ENCODE data around the gene NIPA2. TPM values are rescaled to one million over a fixed set of nuclear protein-coding genes. Genes with fewer than 3 reads are reported as not detected.

NIPA2 gene
- total and polyA plus RNA-seq, 2 of the 8 experiments (the other 6 are each of a cell fraction or from before 2014, with no cell fraction given) = 38.5 to 81.7 TPM

GRCh38 chr15:22891426-22892210 is 53.2 kb downstream of the NIPA2 start:
- H2BK120ac ChIP-seq (replicated peaks; ENCODE audit: low read depth, low read length) = no peak overlapping the region
- no peak overlapping the region for H2BK5ac ChIP-seq (ENCODE audit: low read depth, low read length)
- H4K91ac ChIP-seq (replicated peaks; ENCODE audit: insufficient read length, low read length) = no peak overlapping the region
- CTCF ChIA-PET (ENCODE audit: partially characterized antibody) = no interaction called here
- WGBS, 2 experiments (ENCODE audit: extremely low coverage in 1 of 2, insufficient coverage in 1 of 2, insufficient read length in 1 of 2, insufficient replicate concordance in 2 of 2, low coverage in 1 of 2, low lambda C conversion rate in 2 of 2, missing lambda C conversion rate in 1 of 2) = 85% methylated on average over 32 of the region's 33 CpGs; no CpG with 5 or more reads in 1 of the 2 experiments
- POLR2A ChIA-PET (ENCODE audit: partially characterized antibody) = no interaction called here
- H3K27ac ChIP-seq (ENCODE audit: low read depth, low read length) = no peak overlapping the region
- H3K4me3 ChIP-seq (ENCODE audit: extremely low read depth in 1 of 4, insufficient read depth in 2 of 4, low read depth in 3 of 4, low read length in 4 of 4) = no peak overlapping the region
- peaks cover 0 to 3% of the 10 kb centered on the region in 2 experiments for H4K20me1 ChIP-seq (replicated peaks in 1 of 2; ENCODE audit: control insufficient read depth in 1 of 2, insufficient read depth in 2 of 2, low read length in 2 of 2)
- no peak overlapping the region for H4K8ac ChIP-seq (ENCODE audit: extremely low read depth, insufficient read depth, low read length)
- H3K14ac ChIP-seq (ENCODE audit: insufficient read length) = no peak overlapping the region
- no peaks in the 10 kb centered on the region for H3K79me2 ChIP-seq (ENCODE audit: control insufficient read depth in 1 of 2, insufficient read depth in 2 of 2, low read length in 2 of 2)
- no peak overlapping the region for H3K23ac ChIP-seq (ENCODE audit: insufficient read length)
- peaks cover 0 to 2% (median under 1%) of the 10 kb centered on the region in 4 experiments; a peak in 3 of 8 replicates for H3K36me3 ChIP-seq (ENCODE audit: control insufficient read depth in 2 of 4, insufficient read depth in 4 of 4, low read length in 3 of 4)
- H3K56ac ChIP-seq (replicated peaks; ENCODE audit: insufficient read length, low read depth, low read length) = no peak overlapping the region
- H3K27me3 ChIP-seq (replicated peaks in 1 of 4; ENCODE audit: control insufficient read depth in 3 of 4, extremely low read depth in 1 of 4, insufficient read depth in 3 of 4, low read length in 3 of 4) = no peaks in the 10 kb centered on the region
- no peak overlapping the region for H2BK15ac ChIP-seq (ENCODE audit: low read length)
- no peak overlapping the region for H3K4me2 ChIP-seq (ENCODE audit: insufficient read depth in 1 of 2, low read depth in 2 of 2, low read length in 2 of 2)
- H2AK5ac ChIP-seq (ENCODE audit: low read depth, low read length) = no peak overlapping the region
- no peak overlapping the region for H2AFZ ChIP-seq (ENCODE audit: low read length)
- no peaks in the 10 kb centered on the region for H3K23me2 ChIP-seq (ENCODE audit: low read depth, low read length)
- no peaks in the 10 kb centered on the region for H3K9me3 ChIP-seq (ENCODE audit: insufficient read depth in 2 of 2, low read depth in 1 of 2, low read length in 1 of 2)
- no peak overlapping the region for H3K18ac ChIP-seq (ENCODE audit: extremely low read depth, low read length)
- no peak overlapping the region for H4K5ac ChIP-seq (ENCODE audit: insufficient read length, low read depth, low read length)
- DNase-seq (ENCODE audit: low read depth in 1 of 2, low spot score in 2 of 2) (no peak), FAIRE-seq (no peak)
- H3K9ac ChIP-seq (replicated peaks in 1 of 4; ENCODE audit: extremely low read depth in 1 of 4, low read depth in 3 of 4, low read length in 3 of 4) = no peak overlapping the region
- no peak overlapping the region for H3K4ac ChIP-seq (replicated peaks; ENCODE audit: insufficient read length, low read depth, low read length)
- H3K79me1 ChIP-seq (ENCODE audit: low read depth, low read length) = no peaks in the 10 kb centered on the region
- H2BK12ac ChIP-seq (ENCODE audit: low read depth, low read length) = no peak overlapping the region
- H3K4me1 ChIP-seq (replicated peaks in 1 of 4; ENCODE audit: control insufficient read depth in 3 of 4, insufficient read depth in 4 of 4, low read length in 3 of 4) = no peaks in the 10 kb centered on the region
- no peak overlapping the region for H2BK20ac ChIP-seq (ENCODE audit: low read length)
- TF ChIP-seq SP4 (IDR thresholded peaks at IDR 0.05; ENCODE audit: low read length) (no peak), YY1 (IDR thresholded peaks at IDR 0.05; ENCODE audit: low read depth, low read length) (no peak), KDM4A (IDR thresholded peaks at IDR 0.05; ENCODE audit: low read depth, low read length, severe bottlenecking) (no peak), EZH2 (IDR thresholded peaks at IDR 0.05; ENCODE audit: low read depth, low read length, severe bottlenecking) (no peak), CBX8 (IDR thresholded peaks at IDR 0.05; ENCODE audit: borderline replicate concordance, low read depth, low read length) (no peak), RAD21 (IDR thresholded peaks at IDR 0.05 in 1 of 2, conservative IDR thresholded peaks at IDR 0.05 in 1 of 2; ENCODE audit: low read depth in 2 of 2, low read length in 2 of 2) (no peak), SP1 (IDR thresholded peaks at IDR 0.05; ENCODE audit: low read depth, low read length) (no peak)

All from H1 (cell line).